22Rv1 (cell line): ENCODE results near the gene PFDN5.

Experiments
- ZFX ChIP-seq: fragments of 450-650 bp; IDR thresholded peaks from 2 replicates; pipeline ENCODE4 v1.6.1; 2017; ENCODE audit warnings: antibody characterized with exemption, borderline replicate concordance
- TF ChIP-seq, protein P1 (sequence below): fragments of 450-650 bp; IDR thresholded peaks from 2 replicates; pipeline ENCODE4 v1.5.1; 2017; ENCODE audit warnings: mild to moderate bottlenecking

DNA sequence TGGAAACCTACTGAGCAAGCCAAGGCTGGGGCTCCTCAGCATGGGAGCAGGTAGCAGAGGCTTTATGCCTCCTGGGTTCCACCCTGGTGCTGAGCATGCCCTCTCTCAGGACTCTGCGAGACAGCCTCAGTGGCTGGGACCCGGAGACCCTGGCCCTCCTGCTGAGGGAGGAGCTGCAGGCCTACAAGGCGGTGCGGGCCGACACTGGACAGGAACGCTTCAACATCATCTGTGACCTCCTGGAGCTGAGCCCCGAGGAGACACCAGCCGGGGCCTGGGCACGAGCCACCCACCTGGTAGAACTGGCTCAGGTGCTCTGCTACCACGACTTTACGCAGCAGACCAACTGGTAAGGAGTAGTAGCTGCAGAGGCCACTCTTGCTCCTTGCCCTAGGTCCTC, 18.8 kb upstream of the PFDN5 start:
- TF ChIP-seq, protein P1, sequence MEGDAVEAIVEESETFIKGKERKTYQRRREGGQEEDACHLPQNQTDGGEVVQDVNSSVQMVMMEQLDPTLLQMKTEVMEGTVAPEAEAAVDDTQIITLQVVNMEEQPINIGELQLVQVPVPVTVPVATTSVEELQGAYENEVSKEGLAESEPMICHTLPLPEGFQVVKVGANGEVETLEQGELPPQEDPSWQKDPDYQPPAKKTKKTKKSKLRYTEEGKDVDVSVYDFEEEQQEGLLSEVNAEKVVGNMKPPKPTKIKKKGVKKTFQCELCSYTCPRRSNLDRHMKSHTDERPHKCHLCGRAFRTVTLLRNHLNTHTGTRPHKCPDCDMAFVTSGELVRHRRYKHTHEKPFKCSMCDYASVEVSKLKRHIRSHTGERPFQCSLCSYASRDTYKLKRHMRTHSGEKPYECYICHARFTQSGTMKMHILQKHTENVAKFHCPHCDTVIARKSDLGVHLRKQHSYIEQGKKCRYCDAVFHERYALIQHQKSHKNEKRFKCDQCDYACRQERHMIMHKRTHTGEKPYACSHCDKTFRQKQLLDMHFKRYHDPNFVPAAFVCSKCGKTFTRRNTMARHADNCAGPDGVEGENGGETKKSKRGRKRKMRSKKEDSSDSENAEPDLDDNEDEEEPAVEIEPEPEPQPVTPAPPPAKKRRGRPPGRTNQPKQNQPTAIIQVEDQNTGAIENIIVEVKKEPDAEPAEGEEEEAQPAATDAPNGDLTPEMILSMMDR = no peak
- TF ChIP-seq ZFX = no peak
